Skeletal muscle cell (primary cell): Measurements from ENCODE around the gene MST1.
A peak's percentile ranks its signal among the peaks of the same experiment; 100 is the strongest.

ENCODE experiments used
- DNase-seq: peaks from one replicate; pipeline ENCODE4 v3.0.0-alpha.2; 2010; ENCODE audit warnings: low read depth
- H3K4me3 ChIP-seq: 2 replicates; pipeline ENCODE4 v1.5.1; 2011; ENCODE audit warnings: low read depth, mild to moderate bottlenecking, control low read depth, low read length, moderate library complexity

MST1 gene

DNA sequence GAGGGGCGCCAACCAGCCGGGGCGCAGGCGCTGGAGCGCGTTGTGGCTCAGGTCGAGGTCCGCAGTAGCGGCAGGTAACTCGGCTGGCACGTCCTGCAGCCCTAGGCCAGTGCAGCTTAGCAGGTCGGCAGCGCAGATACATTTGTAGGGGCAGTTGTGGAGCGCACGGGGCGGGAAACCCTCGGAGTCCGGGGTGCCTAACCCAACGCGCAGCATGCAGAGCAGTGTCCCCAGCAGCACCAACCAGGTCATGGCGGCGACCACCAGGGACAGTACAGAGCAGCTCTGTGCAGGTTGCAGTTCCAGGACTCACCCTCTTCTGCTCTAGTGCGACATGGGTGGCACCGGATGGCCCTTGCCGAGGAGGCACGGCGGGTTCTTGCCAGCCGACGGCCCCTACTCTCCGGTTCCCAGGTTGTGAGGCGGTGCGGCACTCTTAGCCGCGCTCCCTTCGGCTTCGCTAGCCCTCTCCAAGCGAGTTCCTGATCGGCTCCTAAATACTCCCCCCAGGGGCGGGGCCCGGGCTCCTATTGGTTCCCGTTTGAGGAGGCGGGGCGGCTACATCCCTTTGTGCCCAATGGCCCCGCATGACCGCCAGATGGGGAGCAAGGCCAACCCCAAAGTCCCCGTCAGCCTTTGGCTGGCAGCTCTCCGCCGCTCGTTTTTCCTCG lies 30.1 kb upstream of the MST1 start, which contains the start of gene AMIGO3:
TSS of gene AMIGO3 (minus strand) at position 471 of the 671 bp plus-strand sequence. CDS start at position 252, 219 bp downstream.
- peak; percentile 65 for DNase-seq
- H3K4me3 ChIP-seq: peak within 1 kb of the TSS; percentile 47

DNA sequence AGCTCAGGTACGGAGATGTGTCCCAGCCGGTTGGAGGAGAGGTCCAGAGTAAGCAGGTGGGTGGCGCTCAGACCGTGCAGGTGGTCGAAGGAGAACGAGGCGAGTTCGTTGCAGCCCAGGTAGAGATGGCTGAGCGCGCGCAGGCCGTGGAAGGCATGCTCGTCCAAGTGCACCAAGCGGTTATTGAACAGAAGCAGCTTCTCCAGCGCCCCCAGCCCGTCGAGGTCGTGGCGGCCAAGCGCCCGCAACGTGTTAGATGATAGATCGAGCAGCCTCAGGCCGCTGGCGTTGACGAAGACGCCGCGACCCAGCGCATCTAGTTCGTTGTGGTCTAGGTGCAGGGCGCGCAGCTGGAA lies 29.6 kb upstream of the MST1 start:
- H3K4me3 ChIP-seq: peak overlapping the region; percentile 47
- no peak for DNase-seq

DNA sequence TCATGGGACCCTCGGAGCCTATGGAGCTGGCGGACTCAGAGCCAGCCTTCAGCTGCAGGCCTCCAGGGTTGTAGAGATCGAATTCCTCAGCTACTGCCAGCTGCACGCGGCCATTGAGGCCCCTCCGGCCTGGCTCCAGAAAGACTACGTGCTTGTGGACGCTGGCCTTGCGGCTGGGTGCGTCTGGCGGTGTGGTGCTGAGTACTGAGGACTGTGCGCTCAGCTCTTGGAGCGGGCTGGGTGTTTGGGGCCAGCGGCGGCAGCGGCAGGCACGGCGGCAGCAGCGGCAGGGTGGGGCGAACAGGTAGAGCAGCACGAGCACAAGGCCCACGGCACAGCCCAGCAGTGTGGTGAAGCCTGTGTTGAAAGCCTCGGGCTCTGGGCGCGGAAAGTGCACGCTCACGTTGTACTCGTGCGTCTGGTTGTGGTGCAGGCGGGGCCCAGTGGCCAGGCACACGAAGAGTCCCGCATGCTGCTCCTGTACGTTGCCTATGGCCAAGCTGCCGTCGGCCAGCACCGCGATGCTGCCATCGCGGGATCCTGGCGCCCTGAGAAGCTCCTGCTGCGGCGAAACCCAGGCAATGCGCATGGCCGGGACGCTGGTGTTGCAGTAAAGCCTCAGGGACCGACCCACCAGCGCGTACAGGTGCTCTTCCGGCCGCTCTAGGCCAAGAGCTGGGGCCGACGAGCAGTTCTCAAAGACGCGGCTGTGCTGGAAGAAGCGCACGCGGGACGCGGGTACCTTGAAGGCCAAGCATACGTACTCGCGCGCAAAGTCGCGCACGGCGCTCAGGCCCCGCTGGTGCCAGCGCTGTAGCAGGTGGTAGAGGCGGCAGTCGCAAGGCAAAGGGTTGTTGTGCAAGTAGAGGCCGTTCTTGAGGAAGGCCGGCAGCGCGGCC lies 28.9 kb upstream of the MST1 start:
- H3K4me3 ChIP-seq: no peak overlapping the region
- DNase-seq: no peak

DNA sequence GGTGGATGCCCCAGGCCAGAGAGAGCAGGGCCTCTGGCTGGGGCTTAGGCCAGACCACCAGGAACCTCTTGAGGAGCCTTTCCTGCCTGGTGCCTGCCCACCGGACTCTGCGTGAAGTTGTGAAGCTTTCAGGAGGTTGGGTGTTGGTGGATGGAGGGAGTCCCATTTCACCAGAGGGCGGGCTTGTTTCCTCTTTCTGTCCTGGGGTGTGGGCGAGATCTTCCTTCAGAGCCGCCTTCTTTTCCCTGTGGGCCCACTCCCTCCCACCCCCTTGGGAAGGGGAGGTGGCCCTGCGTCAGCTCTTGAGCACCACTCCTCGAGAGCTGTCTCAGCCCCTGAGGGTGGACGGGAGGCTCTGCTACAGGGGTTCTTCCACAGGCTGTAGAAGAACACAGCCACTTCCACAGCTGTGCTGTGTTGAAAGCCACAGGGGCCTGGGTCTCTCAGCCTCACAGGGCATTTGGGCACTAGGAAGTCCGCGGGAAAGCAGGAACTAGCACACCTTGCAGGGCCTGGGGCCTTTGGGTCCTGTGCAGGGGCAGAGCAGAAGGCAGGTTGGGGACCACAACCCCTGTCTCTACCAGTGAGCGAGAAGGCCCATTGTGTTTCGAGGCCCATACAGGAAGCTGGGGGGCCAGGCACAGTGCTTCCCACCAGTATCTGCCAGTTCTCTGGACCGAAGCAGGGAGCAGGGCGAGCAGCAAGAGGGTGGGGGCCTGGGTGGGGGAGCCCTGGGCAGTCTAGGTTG lies 28.1 kb upstream of the MST1 start:
- no peak overlapping the region for H3K4me3 ChIP-seq
- DNase-seq: no peak

DNA sequence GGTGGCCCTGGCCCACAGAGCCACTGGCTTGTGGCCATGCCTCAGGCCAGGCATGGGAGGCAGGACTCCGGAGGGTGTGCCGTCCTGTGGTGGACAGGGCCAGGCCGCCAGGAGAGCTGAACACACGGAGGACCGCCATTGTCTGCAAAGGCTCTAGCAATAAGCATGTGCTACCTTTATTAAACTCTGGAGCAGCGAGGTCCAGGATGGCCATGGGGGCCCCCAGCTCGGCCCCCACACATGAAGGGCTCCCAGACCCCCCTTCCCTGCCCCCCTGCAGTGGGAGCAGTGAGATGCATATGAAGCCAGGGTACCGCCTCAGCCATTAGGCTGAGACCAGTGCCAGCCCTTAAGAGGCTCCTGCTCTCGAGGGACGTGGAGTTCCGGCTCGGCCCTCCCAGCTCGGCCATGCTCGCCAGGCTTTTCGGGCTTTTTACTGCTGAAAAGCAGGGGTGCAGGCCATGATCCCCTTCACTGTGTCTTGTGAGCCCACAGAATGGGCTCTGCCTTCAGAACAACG lies 27.5 kb upstream of the MST1 start:
- H3K4me3 ChIP-seq: no peak overlapping the region
- DNase-seq: no peak

DNA sequence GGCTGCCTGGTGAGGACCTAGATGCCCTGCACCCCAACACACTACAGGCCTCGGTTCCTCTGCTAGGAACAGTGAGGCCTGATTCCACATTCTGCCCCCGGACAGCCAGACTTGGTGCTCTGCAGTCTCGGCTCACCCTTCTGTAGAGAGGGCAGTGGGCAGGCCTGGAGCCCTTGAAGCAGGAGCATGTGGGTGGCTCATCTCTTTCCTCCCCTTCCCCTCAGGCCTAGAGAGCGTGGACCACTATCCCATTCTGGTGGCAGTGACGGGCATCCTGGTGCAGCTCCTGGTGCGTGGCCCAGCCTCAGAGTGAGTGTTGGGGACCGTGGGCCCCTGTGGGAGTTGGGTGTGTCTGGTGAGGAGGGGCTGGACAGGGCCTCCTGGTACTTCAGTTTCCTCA lies 26.9 kb upstream of the MST1 start:
- no peak for DNase-seq
- no peak overlapping the region for H3K4me3 ChIP-seq

DNA sequence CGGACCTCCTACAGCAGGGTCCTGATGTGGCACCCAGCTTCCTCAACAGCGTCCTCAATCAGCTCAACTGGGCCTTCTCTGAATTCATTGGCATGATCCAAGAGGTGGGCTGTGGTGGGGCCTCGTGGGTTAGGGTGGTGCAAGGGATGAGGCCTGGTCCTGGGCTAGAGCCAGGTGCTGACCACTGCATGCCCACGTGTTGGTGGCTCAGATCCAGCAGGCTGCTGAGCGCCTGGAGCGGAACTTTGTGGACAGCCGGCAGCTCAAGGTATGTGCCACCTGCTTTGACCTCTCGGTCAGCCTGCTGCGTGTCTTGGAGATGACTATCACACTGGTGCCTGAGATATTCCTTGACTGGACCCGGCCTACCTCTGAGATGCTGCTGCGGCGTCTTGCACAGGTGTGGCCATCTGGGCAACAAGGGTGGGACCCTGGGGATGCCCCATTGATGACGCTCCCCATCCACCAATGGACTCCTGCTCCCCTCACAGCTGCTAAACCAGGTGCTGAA lies 26.4 kb upstream of the MST1 start:
- no peak overlapping the region for H3K4me3 ChIP-seq
- no peak for DNase-seq

DNA sequence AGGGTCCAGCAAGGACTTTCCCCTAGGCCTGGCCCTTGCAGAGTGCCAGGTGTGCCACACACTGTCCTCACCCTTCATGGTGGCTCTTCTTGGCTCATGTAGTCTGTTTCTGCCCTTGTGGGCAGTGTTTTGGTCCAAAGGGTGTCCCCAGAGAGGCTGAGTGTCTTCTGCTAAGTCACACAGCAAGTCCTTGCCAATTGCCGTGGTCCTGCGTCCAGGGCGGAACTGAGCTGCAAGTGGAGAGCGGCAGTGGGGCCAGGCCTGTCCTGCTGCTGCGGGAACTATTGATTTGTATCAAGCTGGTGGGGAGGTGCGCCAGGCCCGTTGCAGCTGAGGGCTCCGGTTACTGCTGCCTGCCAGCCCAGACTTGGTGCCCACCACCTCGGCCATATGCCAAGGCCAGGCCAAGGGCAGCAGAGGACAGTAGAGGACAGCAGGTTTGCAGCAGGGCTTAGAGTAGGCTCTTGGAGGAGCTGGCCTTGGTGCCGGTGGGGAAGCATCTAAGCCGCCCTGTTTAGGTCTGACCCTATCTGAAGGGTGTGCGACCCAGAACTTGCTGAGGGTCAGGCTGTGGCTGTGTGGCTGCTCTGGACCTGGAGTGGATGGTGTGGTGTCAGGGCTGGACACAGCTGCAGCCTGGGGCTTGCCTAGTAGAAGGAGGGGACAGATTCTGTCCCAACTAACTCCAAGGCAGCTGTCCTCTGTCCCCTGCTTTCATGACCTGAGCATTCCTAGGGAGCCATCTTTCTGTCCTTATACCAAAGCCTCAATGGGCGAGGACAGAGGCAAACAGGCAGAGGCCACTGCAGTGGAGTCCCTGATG lies 25.7 kb upstream of the MST1 start:
- H3K4me3 ChIP-seq: no peak overlapping the region
- DNase-seq: no peak

DNA sequence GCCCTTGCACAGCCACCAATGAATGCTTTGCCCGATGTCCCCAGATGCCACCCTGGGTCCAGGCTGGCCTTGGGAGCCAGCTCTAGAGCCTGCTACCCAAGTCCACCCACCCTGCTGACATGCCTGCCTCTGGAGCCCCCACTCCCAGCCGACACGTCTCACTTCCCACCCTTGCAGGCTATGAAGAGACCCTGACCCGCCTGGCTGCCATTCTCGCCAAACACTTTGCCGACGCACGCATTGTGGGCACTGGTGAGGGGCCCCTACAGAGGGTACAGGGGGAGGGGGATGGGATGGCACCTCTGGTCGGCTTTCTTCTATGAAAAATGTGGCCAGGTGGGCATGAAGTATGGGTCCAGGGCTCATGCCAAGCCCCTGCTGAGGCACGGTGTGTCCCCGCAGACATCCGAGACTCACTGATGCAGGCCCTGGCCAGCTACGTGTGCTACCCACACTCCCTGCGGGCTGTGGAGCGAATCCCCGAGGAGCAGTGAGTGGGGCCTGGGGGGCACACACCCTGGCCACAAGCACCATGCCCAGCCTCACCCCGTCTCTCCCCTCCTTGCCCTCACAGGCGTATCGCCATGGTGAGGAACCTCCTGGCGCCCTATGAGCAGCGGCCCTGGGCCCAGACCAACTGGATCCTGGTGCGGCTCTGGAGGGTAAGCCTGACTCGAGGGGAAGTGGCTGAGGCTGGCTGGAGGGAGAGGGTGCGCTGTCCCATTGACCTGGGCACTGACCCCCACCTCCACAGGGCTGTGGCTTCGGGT lies 24.2 kb upstream of the MST1 start:
- no peak for DNase-seq
- no peak overlapping the region for H3K4me3 ChIP-seq

DNA sequence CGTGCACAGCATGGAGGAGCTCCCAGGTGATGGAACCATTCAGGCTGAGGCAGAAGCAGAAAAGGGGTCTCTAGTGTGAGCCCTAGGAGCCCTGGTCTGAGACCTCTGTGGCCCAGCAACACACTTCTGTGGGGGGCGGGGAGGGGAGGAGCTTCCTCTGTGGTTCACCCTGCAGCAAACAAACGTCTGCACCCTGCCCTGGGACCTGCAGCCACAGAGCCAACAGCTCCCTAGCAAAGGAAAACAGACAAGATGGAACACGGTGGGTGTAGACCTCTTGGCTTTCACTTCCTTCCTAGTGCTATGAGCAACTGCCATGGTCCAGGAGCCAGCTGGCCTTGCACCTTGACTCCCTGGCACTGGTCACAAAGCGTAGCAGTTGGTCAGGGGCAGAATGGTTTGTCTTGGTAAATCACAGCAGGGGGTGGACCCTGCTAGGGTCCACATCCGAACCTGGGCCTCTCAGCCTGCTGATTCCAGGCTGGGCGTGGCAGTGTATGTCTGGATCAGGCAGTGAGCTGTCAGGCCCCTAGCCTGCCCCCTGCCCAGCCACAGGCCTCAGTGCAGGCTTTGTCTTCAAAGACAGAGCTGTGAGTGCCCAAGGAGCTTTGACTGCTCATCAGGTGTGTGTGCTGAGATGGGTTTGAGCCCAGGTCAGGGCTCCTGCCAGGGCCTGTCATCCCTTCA lies 23.5 kb upstream of the MST1 start:
- DNase-seq: no peak
- H3K4me3 ChIP-seq: no peak overlapping the region

DNA sequence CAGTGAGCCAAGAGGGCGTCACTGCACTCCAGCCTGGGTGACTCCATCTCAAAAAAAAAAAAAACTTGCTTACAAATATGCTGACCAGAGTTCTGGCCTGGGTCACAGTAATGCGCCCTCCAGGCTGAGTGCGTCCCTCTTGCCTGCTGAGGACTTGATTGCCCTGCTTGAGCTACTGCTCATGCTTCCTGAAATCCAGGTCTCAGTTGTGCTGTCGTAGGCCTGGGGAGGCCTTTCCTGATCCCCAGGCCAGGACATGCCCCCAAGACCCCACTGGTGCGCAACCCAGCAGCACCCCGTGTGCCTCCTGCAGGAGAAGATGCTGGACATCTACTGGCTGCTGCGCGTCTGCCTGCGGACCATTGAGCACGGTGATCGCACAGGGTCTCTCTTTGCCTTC lies 22.9 kb upstream of the MST1 start:
- DNase-seq: no peak
- H3K4me3 ChIP-seq: no peak overlapping the region

DNA sequence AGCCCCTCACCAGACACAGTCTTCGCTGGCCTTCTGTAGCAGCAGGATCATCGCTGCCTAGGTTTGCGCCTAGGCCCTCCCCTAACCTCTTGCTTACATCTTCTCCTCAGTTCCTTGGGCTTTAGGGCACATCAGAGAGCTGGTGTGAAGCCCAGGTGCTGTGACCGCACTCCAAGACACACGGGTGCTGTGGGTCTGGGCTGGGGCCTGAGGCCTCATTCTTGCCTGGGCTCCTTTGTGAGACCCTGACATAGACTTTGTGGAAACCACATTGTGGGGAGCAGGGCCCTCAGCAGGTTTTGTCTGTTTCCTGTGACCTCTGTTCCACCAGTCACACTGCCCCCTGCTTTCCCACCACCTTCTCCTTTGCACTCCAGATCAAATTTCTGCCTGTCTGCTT lies 22.2 kb upstream of the MST1 start:
- H3K4me3 ChIP-seq: no peak overlapping the region
- no peak for DNase-seq

DNA sequence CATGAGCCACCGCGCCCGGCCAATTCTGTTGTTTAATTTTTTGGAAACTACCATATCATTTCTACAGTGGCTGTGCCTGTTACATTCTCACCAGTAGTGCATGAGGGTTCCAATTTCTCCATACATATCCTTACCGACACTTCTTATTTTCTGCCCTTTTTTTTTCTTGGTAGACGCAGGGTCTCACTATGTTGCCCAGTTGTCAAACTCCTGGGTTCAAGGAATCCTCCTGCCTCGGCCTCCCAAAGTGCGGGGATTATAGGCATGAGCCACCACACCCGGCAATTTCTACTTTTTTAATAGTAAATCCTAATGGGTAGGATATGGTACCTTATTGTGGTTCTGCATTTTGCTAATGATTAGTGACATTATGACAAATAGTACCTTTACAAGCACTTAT lies 20.6 kb upstream of the MST1 start:
- no peak for DNase-seq
- no peak overlapping the region for H3K4me3 ChIP-seq

DNA sequence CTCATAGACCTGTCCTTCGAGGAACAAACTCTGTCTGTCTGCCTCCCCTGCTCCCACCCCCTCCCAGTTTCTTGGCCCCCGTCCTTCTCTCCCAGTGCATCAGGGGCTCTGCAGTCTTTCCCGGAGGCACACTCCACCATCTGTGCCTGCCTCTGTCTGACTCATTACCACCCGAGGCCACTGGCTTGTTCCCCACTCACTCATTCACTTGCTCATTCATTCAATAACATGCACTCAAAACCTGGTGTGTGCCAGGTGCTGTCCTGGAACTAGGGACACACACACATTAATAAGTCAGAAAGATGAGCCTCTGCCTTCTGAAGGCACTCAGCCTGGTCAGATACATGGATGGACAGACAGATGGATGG lies 17.8 kb upstream of the MST1 start:
- no peak overlapping the region for H3K4me3 ChIP-seq
- no peak for DNase-seq

DNA sequence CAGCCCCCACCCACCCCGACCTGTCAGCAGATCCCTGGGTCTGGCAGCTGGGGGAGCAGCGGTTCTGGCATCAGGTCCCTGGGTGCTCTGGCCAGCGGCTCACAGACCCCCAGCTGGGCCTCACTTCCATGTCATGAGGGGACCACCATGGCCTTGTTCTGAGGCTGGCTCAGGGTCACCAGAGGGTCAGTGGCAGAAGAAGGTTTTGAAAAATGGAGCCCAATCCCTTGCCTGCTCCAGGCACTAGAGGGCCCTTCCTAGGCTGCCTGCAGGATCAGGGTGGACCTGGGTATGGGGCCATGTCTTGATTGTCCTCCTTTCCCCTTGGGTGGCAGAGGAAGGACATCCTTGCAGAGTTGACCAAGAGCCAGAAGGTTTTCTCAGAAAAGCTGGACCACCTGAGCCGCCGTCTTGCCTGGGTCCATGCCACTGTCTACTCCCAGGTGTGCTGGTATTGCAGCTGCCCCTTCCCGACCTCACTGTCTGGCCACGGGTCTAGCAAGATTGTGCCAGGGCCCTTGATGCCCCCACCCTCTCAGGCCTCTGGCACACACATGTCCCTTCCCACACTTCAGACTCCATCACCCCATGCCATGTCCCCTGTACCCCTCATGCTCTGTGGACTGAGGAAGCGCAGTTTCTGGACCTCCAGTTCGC lies 17.3 kb upstream of the MST1 start:
- DNase-seq: no peak
- H3K4me3 ChIP-seq: no peak overlapping the region

DNA sequence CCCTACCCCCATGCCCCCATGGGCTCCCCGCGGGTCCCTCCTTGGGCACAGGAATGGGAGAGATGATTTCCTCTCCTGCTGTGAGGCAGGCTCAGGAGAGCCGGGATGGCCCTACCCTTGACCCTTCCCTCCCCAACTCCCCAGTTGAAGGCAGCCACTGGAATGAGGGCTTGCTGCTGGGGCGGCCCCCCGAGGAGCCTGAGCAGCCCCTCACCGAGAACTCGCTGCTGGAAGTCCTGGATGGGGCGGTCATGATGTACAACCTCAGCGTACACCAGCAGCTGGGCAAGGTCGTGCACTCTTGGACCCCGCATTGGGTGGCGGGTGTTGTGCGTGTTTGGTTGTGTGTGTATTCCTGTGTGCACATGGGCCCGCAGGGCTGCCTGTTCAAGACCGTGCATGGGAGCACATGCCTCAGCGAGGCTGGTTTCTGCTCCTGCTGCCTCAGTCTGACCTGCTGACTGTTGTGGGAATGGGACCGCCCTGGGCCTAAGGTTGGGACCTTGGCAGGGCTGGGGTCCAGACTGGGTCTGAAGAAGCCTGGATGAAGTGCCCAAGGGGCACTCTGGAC lies 16.2 kb upstream of the MST1 start:
- no peak for DNase-seq

DNA sequence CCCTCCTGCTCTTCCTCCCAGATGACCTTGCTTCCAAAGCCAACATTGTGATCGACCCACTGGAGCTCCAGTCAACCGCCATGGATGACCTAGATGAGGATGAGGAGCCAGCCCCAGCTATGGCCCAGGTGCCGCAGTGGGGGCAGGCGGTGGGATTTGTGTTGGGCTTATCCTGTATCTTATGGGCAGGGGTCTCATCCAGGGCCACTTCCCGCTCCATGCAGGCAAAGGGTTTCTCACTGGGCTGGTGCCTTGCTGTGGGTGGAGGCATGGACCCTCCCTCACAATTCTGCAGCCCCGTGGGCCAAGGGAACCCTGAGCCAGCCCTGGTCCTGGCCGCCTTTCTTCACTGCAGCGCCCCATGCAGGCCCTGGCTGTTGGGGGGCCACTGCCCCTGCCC lies 15.4 kb upstream of the MST1 start:
- no peak for DNase-seq
- no peak overlapping the region for H3K4me3 ChIP-seq

More for the DNA sequence above, 16.2 kb upstream of the MST1 start:
- H3K4me3 ChIP-seq: no peak overlapping the region
